Measurements from ENCODE around the gene SGCG.
"Not testable (repeated sequence)": the region's sequence is repeated elsewhere in the genome, so short reads cannot be mapped to it uniquely, and the experiment has no call there.

SGCG gene

GRCh38 chr13:23180711-23181110 lies at the start of gene SGCG:
Gene SGCG (plus strand): TSS chr13:23180979. CDS start chr13:23203695, 22,716 bp downstream.
- peak; percentile 32 for DNase-seq

GRCh38 chr13:23134542-23134941 lies 46.2 kb upstream of the SGCG start:
- DNase-seq = no peak

DNA sequence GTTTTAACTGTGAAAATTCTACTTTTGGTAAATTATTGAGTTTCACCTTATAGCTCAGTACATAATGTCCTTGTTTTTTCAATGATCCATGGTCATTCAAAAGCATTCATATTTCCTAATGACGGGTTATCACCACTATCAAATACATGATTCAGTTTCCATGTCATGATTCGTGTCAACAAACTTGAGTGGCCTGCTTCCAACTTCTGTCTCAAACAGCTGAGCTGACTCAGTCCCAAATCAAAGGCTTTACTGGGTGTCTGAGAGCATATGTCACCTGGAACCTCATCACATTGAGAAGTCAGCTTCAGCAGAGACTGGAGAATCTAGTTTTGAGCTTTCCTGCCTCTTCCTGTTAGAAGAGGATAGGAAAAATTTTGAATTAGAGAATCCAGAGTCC lies 40.3 kb upstream of the SGCG start:
- no peak for DNase-seq

- no peak for DNase-seq
These were observed 38.8 kb upstream of the SGCG start for GRCh38 chr13:23141964-23142363.

GRCh38 chr13:23142607-23143006 lies 38.2 kb upstream of the SGCG start:
- not testable (repeated sequence) for DNase-seq

GRCh38 chr13:23144431-23144830 lies 36.3 kb upstream of the SGCG start:
- no peak for DNase-seq

GRCh38 chr13:23146006-23146405 lies 34.8 kb upstream of the SGCG start:
- no peak for DNase-seq

- no peak for DNase-seq
These were observed 33.8 kb upstream of the SGCG start for GRCh38 chr13:23146811-23147625.

- no peak for DNase-seq
These were observed 33.0 kb upstream of the SGCG start for GRCh38 chr13:23147827-23148226.

GRCh38 chr13:23157781-23158180 lies 23.0 kb upstream of the SGCG start:
- no peak for DNase-seq

DNA sequence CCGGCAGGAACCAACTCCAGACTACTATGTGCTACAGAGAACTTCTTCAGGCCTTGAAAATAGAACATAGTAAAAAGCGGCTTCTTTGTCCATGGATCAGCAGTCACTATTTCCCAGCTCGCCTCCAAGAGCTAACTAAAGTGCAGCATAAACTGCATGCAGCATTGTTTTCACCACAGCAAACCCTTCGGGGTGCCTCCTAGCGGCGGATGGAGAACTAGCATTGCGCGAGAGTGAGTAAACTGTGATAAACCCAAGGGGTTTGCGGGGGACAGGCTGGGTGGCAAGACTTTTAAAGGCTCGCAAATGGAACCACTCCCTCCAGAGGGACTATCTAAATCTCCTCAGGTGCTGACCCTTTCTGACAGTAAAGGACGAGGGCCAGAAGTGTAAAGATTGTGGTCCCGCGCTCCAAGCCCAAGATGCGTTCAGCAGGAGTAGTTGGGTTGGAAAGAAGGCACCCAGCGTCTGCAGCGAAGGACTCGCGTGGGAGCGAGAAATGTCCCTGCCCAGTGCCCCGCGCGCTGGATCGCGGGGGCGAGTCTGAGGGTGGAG lies 21.5 kb upstream of the SGCG start:
- DNase-seq = peak; percentile 46

GRCh38 chr13:23159760-23160637 lies 20.8 kb upstream of the SGCG start:
- peak; percentile 27 for DNase-seq

DNA sequence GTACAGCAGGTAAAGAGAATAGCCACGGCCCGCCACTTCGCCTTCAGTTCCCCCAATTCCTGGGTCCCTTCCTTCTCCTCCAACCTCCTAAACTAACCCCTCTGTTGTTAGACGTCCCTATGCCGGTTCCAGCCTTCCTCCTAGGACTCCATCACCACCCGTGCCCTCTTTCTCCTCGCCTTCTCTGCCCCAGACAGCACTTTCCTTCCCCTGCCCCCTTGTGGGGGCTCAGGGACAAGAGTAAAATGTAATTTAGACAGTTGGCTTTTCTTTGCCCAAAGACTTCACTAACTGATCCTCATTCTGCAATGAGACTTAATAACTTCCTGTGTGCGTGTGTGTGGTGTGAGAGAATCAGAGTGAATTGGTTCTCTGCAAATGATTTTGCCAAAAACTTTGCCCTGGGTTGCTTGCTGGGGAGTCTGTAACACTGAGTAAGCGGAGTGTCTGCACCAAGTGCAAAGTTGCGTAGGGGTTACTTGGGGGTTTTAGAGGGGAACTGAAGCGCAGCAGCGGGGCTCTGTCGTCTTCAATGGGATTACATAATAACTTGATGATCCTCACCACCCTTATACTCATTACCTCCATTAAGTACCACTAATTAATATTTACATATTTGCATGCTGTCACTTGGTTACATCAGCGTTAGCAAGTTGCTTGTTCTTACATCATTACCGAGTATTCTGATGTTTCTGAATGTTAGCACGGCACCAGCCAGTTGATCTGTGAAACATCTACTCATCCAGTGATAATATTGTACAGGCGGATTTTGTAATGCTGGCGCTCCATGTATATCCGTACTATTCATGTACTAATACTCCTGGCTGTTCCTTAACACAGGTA lies 19.9 kb upstream of the SGCG start:
- DNase-seq = no peak

DNA sequence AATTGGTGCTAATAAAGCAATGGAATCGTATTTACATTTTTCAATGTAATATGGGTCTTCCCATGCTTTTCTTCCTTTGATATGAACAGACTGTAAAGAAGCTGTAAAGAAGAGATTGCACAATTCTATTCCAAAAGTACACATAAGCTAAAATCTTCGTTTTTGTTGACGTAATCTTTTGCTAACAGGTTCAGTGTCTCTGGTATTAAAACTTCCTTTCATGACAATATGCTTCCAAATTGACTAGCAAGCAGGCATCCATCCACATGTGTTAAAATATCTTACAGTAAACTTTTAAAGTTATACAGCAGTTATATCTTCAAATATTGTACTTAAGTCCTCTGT lies 19.3 kb upstream of the SGCG start:
- DNase-seq = no peak

DNA sequence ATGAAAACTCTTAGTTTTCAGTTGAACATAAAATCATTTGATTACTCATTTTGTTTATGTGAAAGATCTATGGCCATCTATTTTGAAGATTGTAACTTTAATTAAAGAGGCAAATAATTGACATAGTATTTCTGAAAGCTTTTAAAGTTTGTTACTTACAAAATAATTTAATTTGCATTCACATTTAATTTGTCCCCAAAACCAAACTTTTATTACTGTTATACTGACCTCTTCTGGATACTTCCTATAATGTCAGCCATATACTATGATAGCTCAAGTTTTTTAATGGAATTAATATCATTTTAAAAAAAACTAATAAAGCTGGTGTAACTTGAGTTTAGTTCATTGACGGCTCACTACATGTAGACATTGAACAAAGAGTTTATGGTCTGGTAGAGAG lies 4.9 kb upstream of the SGCG start:
- DNase-seq = no peak

- DNase-seq = no peak
These were observed 1.4 kb downstream of the SGCG start for GRCh38 chr13:23182142-23182541.

DNA sequence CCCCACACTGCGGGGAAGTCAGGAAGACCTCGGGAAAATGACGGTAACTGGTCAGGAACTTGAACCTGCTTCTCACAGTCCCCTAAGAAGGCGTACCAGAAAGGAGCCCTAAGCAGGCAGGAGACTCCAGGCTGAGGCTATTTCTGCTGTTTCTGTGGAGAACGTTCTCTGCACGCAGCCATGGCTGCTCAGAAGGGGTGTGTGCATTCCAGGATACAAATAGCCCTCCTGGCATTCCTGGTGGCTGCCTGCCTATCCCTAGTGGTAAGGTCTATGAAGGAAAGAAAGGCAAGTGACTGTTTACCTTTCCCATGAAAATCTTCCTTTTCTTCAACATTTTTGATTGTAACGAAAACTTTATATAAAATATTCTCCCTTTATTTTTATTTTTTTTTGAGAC lies 2.5 kb downstream of the SGCG start:
- DNase-seq = no peak

- no peak for DNase-seq
These were observed 4.8 kb downstream of the SGCG start for GRCh38 chr13:23185542-23185941.

GRCh38 chr13:23201870-23202269 lies 21.1 kb downstream of the SGCG start:
- DNase-seq = no peak

DNA sequence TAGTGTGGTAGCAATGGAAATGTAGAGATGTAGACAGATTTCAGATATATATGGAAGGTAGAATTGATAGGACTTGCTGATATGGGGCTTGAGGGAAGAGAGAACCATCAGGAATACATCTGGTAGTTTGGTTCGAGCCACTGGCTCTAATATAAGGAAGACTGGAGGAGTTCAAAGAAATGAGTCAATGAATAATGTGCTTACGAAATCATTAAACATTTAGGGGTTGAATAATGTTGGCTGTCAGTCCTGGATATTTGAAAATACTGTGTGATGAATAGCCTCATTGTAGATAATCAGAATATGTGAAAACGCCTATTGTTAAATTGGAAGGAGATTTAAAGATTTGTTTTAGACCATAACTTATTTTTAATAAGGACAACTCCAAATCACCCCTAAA lies 21.6 kb downstream of the SGCG start:
- DNase-seq = no peak

DNA sequence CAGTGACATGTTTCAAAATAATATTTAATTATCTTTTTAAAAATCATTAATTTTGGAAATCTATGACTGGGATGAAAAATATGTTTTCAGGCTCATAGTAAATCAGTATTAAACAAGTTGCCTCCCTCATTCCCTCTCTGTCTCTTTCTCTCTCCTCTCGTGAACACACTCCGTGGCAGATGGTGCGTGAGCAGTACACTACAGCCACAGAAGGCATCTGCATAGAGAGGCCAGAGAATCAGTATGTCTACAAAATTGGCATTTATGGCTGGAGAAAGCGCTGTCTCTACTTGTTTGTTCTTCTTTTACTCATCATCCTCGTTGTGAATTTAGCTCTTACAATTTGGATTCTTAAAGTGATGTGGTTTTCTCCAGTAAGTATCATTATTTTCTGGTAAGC lies 22.7 kb downstream of the SGCG start:
- no peak for DNase-seq

DNA sequence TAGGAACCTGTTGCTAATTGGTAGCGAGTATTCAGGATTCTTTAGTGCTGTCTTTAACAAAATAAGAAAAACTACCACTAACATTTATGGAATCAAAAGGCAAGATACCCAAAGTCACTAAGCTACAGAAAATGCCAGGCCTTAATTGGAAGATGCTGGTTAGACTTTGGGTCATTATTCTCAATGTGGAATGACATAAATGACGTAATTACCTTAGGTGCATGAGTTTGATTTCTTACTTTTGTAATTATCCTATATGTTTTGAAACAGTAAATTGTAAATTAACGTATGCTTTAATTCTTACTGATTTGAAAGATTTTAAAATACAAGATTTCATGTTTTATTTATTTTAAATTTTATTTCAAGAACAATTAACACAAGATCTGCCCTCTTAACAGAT lies 25.0 kb downstream of the SGCG start:
- DNase-seq = no peak

- peak; percentile 26 for DNase-seq
These were observed 31.9 kb downstream of the SGCG start for GRCh38 chr13:23212671-23213070.
